Activated CD4-positive, CD25-positive, alpha-beta regulatory T cell treated with anti-CD3 and anti-CD28 coated beads, Interleukin-2, amount 50 U/mL, for 72 hours (primary cell): ENCODE data around the gene EIF1AD.
A peak's percentile ranks its signal among the peaks of the same experiment; 100 is the strongest.
"Not testable (repeated sequence)": the region's sequence is repeated elsewhere in the genome, so short reads cannot be mapped to it uniquely, and the experiment has no call there.

ENCODE experiments used
- DNase-seq: peaks from one replicate; pipeline ENCODE4 v3.0.0; 2021

EIF1AD gene

GRCh38 chr11:66001942-66002647 lies at the start of gene EIF1AD, which contains the start of gene BANF1:
Gene EIF1AD, minus strand, starts transcription at chr11:66002157. Its CDS starts 1,768 bp downstream, at chr11:66000389.
Gene BANF1, plus strand, starts transcription at chr11:66002503. Its CDS starts 748 bp downstream, at chr11:66003251.
- DNase-seq, result peak; percentile 90

DNA sequence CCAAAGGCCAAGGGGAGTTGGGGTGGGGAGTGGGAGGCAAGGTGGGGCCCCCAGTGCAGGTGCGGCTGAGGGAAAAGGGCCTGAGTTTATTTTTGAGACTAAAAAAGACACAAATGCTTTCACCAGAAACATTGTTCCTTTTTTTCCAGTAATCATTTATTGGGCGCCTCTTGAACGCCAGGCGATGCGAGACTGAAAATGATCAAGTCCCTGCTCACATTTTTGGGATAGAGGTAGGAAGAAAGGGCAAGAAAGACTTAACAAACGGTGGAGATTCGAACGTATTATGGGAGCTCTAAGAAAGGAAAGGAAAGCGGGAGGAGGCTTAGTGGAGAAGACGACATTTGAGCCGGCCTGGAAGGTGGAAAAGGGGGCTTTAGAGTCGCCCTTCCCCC lies 49.4 kb upstream of the EIF1AD start:
- no peak for DNase-seq

DNA sequence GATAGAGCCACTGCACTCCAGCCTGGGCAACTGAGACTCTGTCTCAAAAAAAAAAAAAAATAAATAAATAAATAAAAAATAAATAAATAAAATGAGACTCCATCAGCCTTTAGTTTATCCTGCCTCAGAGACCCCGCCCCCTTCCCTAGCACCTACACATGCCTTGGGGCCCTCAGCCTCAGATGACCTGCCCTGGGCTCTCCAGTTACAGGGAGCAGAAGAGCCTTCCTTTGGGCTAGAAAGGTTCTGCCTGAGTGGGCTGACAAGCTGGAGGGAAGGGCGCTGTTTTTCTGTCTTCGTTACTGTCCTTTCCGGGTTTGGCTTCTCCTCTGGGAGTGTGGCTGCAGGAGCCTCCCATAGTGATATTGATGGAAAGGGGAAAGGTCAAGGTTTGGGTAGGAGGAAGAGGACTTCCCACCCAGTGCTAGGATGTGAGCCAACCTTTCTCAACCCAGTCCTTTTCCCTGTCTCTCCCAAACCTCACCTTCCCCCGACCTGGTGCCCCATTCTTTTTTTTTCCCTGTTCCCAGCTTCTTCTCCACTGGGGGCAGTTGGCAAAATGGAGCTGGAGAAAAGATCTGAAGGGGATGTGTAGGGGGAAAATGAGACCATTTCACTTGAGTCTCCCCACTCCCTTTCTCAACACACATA lies 48.7 kb upstream of the EIF1AD start:
- DNase-seq, result no peak

DNA sequence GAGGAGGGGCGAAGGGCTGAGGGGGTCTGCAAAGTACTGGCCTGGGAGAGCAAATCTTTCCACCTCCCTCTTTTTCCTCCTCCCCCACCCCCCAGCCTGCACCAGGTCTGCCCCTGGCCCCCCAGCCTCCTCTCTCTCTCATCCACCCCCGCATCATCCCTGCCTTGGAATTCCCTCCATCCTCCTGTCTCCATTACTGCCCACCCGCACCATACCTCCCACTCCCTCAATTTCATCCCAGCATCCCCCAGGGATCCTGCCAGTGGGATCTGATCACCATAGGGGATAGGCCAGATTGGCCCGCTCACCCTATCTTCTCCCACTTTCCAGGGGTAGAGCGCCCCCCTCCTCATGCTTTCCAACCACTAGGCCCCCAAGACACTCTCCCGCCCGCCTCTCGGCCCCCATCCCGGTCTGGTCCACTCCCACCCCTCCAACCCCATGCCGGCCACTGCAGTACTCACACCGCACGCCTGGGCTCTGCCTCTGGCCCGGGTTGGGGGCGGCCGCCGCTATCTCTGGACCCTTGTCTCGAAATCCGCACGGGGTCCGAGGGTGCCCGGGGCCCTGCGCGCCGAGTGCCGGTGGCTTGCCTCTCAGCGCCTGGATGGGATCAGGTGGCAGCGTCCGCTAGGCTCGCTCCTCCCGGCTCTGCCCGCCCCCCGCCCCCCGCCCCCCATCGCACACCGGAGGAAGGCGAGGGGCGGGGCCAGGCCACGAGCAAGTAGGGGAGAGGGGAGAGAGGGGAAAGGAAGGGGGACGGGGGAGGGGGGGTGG lies 46.8 kb upstream of the EIF1AD start, which contains the start of gene GAL3ST3:
TSS of gene GAL3ST3 (minus strand) at position 615 of the 777 bp plus-strand sequence. CDS start 3,746 bp downstream, outside the sequence.
- DNase-seq, result no peak

- no peak for DNase-seq
Measured at GRCh38 chr11:66047541-66048365, 45.8 kb upstream of the EIF1AD start.

GRCh38 chr11:66046901-66047300 lies 44.9 kb upstream of the EIF1AD start:
- no peak for DNase-seq

DNA sequence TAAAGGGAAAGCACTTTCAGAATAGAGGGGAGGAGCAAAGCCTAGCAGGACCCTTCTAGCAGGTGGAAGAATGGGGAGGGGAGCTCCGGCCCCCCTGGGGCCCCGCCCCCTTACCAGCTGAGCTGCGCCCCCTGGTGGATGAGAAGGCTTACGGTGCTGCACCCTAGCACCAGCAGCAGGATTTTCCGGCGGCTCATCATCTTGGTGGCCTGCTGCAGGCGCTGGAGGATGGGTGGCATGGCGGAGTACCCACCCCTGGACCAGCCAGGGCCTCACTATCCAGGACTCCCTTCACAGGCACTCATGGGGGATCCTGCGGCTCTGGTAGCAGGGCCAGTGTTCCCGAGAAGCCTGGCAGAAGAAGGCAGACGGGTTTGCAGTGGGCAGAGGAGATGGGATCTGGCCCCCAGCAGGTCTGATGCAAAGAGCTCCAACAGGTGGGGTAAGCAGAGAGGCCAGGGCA lies 43.3 kb upstream of the EIF1AD start:
- DNase-seq, result peak; percentile 88

DNA sequence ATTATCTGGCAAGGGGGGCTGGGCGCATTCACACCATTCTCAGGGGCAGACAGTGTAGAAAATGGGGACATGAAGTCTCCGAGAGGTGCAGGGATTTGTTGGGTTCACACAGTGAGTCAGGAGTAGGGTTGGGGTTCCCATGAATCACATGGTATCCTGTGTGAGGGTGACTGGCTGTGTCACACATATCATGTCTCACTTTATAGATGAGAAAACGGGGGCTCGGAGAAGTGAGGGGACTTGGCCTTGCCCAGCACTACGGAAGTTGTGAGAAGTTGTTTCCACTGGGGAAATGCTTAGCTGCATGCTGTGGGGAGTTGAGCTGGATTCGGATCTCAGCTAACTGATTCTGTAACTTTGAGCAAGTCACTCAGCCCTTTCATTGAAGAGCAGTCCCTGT lies 42.8 kb upstream of the EIF1AD start:
- no peak for DNase-seq

GRCh38 chr11:66042996-66043906 lies 41.3 kb upstream of the EIF1AD start:
- DNase-seq, result no peak

GRCh38 chr11:66042227-66042995 lies 40.5 kb upstream of the EIF1AD start:
- no peak for DNase-seq

GRCh38 chr11:66039765-66040164 lies 37.8 kb upstream of the EIF1AD start:
- DNase-seq, result no peak

GRCh38 chr11:66037327-66037726 lies 35.4 kb upstream of the EIF1AD start:
- no peak for DNase-seq

- DNase-seq, result no peak
Measured at GRCh38 chr11:66036334-66036710, 34.4 kb upstream of the EIF1AD start.

- DNase-seq, result no peak
Measured at GRCh38 chr11:66035653-66036333, 33.8 kb upstream of the EIF1AD start.

GRCh38 chr11:66032957-66033735 lies 31.2 kb upstream of the EIF1AD start:
- DNase-seq, result no peak

DNA sequence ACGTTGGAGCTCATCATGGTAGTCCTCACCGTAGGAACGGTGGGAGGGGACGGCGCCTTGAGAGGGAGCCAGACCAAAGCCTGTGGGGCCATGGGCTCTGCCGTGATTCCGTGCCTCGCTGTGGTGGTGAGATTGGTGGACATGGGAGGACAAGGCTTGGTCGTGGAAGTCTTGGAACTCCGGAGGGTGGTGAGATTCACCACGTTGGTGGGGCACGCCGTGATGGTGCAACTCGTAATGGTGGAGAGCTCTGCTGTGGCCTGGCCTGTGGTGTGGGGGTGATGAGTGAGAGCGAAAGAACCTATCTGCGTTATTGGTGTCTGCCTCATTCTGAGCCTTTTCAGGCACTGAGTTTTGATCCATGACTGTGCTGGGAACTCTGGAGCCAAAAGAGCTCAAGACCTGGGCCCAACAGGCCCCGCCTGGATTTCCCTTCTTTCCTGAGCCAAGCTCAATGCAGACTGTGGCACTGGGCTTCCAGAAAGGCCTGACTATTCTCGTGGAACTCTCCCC lies 24.1 kb upstream of the EIF1AD start, which contains the start of gene CATSPER1:
TSS of gene CATSPER1 (minus strand) at position 463 of the 513 bp plus-strand sequence. CDS start at position 363, 100 bp downstream.
- no peak for DNase-seq

DNA sequence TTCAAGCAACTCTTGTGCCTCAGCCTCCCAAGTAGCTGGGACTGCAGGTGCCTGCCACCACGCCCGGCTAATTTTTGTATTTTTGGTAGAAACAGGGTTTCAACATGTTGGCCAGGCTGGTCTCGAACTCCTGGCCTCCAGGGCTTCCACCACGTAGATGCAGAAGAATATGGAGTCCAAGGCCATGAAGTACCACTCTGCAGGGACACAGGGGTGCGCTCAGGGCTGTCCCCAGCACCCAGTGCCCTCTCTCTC lies 21.2 kb upstream of the EIF1AD start:
- DNase-seq, result not testable (repeated sequence)

DNA sequence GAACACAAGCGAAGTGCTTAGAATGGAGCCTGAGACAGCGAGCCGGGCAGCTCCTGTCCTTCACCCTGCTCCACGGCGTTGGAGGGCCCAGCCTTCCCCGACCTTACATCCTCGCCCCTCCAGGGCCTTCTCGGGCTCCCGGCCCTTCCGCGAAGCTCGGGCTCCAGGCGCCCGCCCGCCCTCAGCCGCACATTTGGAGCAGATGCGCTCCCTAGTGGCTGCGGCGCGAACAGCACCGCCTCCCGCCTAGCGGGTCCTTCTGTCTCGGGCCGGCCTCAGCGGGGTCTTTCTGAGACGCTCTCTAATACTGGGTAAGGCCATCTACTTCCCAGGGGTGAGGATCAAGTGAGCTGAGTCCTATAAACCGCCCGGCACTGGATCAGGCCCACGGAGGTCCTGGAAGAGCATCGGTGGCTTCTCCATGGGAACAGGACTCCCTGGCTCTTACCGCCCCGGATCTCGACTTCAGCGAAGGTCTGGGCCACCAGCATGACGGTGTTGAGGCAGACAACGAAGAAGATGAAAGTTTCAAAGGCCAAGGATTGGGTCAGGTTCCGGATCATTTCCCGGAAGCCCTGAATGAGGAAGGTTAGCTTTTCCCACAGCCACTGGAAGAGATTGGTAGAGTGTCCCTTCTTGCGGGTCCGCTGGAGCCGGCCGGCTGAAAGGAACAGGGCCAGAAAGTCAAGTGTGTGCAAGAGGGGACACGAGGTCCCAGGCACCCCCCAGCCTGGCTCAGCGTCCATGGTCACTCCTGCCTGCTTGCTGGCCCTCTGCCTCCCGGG lies 20.6 kb upstream of the EIF1AD start:
- peak; percentile 87 for DNase-seq
